Skin epidermis (tissue), 12 donors: ENCODE results near the gene IKBIP.
"Not testable (repeated sequence)": the region's sequence is repeated elsewhere in the genome, so short reads cannot be mapped to it uniquely, and the experiment has no call there.

Experiments used
- H3K27ac ChIP-seq, 21 experiments: fragments of 200-600 bp; sonication (generic) in 11 of 21; one replicate each; pipeline ENCODE4 v1.5.0; 2020; ENCODE audit warnings: mild to moderate bottlenecking in 3 of 21, inconsistent platforms in 2 of 21, moderate library complexity in 2 of 21
- H3K4me3 ChIP-seq, 7 experiments: fragments of 200-600 bp; sonication (generic) in 2 of 7; one replicate each; pipeline ENCODE4 v1.5.0; 2020; ENCODE audit warnings: inconsistent platforms in 2 of 7, mild to moderate bottlenecking in 2 of 7, moderate library complexity in 1 of 7

The IKBIP gene

DNA sequence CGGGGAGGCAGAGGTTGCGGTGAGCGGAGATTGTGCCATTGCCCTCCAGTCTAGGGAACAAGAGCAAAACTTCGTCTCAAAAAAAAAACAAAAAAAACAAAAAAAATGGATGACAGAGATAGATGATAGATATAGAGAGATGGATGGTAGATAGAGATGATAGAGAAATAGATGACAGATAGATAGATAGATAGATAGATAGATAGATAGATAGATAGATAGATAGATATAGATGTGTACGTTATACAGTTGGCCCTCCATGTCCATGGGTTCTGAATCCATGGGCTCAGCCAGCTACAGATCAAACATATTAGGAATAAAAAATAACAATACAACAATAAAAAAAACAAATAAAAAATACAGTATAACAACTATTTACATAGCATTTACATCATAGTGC, 63.9 kb downstream of the IKBIP start:
- H3K27ac ChIP-seq = no peak overlapping the region
- H3K4me3 ChIP-seq = no peak overlapping the region

DNA sequence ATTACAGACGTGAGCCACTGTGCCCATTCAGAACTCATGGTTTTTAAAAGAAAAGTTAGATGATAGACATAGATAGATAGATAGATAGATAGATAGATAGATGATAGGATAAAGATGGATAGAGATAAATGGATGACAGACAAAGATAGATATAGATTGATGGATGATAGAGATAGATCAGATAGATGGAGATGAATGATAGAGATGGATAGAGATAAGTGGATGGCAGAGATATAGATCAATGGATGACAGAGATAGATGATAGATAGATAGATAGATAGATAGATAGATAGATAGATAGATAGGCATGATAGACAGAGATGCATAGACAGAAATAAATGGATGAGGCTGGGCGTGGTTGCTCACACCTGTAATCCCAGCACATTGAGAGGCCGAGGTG, 64.8 kb downstream of the IKBIP start:
- no peak overlapping the region for H3K4me3 ChIP-seq
- no peak overlapping the region for H3K27ac ChIP-seq

DNA sequence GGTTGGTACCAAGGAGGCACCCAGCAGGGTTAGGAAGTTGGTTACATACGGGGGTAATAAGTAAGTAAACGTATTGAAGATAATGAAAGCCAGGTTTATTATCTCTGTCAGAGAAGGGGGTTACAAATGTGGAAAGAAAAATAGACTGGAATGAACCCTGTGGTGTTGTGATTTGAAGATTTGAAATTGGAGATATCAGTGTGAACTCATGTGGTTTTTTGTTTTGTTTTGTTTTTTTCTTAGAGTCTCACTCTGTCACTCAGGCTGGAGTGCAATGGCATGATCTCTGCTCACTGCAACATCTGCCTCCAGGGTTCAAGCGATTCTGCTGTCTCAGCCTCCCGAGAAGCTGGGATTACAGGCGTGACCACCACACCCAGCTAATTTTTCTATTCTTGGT, 65.2 kb downstream of the IKBIP start:
- Histone ChIP-seq H3K4me3 (no peak overlapping the region), H3K27ac (no peak overlapping the region)

DNA sequence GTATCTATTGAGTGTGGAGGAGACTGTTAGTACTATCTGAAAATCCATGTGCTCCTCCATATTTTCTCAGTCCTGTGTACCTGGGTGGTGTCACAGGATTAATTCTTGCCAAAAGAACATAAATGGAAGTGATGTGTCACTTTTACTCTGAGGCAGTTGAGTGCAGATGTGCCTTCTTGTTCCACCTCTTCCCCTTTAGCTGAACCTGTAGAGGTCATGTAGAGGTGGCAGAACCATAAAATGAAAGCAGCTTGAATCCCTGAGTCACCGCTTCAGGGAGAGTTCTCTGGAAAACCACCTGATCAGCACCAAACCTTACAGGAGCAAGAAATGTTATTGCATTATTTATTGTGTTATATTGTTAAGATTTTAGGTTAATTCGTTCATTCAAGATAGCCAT, 65.8 kb downstream of the IKBIP start:
- H3K4me3 ChIP-seq = no peak overlapping the region
- no peak overlapping the region for H3K27ac ChIP-seq

DNA sequence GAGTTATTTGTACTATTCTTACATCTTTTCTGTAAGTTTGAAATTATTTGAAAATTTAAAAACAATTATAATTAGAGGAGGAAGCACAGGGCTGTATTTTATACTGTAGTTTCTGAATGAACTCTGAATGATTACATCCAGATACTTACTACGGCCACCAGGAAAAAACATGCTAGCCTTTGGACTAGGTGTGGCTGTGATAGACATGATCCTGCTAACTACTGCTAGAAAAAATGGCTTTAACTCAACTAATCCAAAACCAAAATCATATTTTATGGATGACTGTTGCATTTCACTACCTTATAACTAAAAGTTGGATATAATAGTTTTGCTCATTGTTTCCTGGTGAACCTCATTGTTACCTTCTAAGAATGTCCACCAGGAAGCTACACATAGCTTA, 66.2 kb downstream of the IKBIP start:
- Histone ChIP-seq H3K4me3 (no peak overlapping the region), H3K27ac (no peak overlapping the region)

DNA sequence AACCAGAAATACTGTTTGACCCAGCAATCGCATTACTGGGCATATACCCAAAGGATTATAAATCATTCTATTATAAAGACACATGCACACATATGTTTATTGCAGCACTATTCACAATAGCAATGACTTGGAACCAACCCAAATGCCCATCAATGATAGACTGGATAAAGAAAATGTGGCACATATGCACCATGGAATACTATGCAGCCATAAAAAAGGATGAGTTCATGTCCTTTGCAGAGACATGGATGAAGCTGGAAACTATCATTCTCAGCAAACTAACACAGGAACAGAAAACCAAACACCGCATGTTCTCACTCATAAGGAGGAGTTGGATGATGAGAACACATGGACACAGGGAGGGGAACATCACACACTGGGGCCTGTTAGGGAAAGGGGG, 67.8 kb downstream of the IKBIP start:
- H3K4me3 ChIP-seq, H3K27ac ChIP-seq: not testable (repeated sequence)

DNA sequence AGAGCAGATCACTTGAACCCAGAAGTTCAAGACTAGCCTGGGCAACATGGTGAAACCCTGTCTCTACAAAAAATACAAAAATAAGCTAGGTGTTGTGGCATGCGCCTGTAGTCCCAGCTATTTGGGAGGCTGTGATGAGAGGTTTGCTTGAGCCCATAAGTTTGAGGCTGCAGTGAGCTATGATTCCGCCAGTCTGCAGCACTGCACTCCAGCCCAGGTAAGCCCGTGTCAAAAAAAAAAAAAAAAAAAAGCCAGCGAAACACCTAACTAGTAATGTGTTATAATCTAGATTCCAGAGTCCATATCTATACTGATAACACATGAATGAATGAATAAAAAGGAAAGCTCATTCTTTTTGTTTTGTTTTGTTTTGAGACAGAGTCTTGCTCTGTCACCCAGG, 69.6 kb downstream of the IKBIP start:
- Histone ChIP-seq H3K27ac (no peak overlapping the region), H3K4me3 (no peak overlapping the region)
